Measurements from ENCODE around the gene MBTD1.
"Not testable (repeated sequence)": the region's sequence is repeated elsewhere in the genome, so short reads cannot be mapped to it uniquely, and the experiment has no call there.

MBTD1 gene

DNA sequence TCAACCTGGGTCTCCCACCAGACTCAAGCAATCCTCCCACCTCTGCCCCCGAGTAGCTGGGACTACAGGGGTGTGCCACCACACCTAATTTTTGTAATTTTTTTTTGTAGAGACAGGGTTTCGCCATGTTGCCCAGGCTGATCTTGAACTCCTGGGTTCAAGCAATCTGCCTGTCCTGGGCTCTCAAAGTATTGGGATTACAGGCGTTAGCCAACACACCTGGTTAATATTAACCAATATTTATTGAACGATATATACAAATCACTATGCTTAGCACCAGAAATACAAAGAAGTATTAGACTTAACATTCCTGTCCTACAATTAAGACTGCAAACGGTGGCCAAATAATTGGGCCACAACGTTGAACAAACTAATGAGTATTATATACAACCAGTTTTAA lies 4.2 kb downstream of the MBTD1 start:
- DNase-seq (ENCODE audit: low read depth in 2 of 2): no peak

DNA sequence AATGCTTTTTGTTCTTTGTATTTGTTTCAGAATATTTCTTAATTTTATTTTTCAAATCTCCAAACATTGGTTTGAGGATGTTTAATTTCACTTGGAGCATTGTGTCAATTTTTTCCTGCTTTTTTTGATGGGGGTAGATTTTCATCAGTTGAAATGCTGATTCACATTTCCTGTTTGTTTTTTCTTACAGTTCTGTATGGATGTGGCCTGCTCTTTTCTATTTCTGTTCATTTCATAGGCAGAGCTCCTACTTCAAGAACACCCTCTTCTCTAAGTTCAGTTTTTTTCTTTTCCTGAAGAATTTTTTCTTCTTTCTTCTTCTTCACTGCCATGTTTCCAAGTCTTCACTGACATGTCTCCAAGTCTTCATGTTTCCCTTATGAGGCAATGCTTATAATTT lies 8.8 kb downstream of the MBTD1 start:
- no peak for DNase-seq (ENCODE audit: low read depth in 2 of 2)

- DNase-seq (ENCODE audit: low read depth in 2 of 2): no peak
These were observed 9.5 kb downstream of the MBTD1 start for GRCh38 chr17:51250314-51250840.

- no peak for DNase-seq (ENCODE audit: low read depth in 2 of 2)
These were observed 14.3 kb downstream of the MBTD1 start for GRCh38 chr17:51245535-51245934.

GRCh38 chr17:51244041-51244440 lies 15.8 kb downstream of the MBTD1 start:
- no peak for DNase-seq (ENCODE audit: low read depth in 2 of 2)

- DNase-seq (ENCODE audit: low read depth in 2 of 2): no peak
These were observed 19.6 kb downstream of the MBTD1 start for GRCh38 chr17:51240275-51240674.

- DNase-seq (ENCODE audit: low read depth in 2 of 2): no peak
These were observed 21.5 kb downstream of the MBTD1 start for GRCh38 chr17:51238255-51238887.

- DNase-seq (ENCODE audit: low read depth in 2 of 2): no peak
These were observed 25.7 kb downstream of the MBTD1 start for GRCh38 chr17:51234162-51234561.

DNA sequence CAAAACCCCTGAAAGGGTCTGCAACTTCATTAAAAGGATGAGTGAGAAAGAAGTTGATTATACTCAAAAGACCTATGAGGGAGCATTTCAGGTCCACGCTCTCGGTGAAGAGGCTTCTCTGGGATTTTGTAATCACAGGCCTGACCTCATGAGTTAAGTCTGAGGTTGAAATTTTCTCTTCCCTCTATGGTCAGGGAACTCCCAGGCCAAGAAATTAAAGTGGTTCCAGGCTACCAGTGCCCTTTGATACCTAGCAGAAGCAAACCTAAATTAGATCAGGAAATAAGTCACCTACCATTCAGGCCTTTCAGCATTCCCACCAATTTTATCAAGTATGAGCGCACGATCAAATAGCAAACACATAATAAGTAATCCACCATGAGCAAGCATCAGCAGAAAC lies 27.9 kb downstream of the MBTD1 start:
- DNase-seq (ENCODE audit: low read depth in 2 of 2): no peak

DNA sequence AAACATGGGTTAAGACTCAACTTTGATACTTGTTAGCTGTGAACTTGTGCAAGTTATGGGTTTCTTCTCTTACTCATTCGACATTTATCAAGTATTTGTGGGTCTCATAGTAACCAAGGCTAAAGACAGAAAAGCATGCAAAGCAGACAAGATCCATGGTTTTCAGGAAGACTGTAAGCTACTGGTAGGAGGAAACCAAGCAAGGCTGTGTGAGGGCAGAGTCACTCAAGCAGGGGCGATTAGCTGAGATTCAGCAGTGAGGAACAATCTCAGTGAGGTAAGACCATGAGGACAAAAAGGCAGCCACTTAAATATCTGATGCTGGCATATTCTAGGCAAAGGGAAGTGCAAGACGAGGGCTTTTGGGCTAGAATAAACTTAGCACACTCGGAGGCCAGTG lies 29.5 kb downstream of the MBTD1 start:
- DNase-seq (ENCODE audit: low read depth in 2 of 2): no peak

DNA sequence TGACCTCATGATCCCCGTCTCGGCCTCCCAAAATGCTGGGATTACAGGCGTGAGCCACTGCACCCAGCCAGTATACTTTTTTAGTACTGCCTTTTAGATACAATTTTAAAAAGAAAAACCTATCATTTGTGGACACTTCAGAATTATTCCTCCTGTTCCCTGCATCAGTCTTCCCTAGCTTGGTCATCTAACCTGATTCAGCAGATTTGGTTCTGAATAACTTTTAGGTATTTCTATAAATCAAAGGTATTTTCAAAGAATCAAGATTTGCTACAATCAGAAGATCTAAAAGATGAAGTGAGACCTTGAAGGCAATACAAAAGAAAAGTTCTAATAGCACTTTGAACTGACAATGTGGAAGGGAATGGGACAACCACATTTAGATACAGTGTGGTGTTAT lies 30.0 kb downstream of the MBTD1 start:
- DNase-seq (ENCODE audit: low read depth in 2 of 2): no peak

- no peak for DNase-seq (ENCODE audit: low read depth in 2 of 2)
These were observed 31.7 kb downstream of the MBTD1 start for GRCh38 chr17:51228161-51228560.

- not testable (repeated sequence) for DNase-seq (ENCODE audit: low read depth in 2 of 2)
These were observed 34.3 kb downstream of the MBTD1 start for GRCh38 chr17:51225523-51225922.

DNA sequence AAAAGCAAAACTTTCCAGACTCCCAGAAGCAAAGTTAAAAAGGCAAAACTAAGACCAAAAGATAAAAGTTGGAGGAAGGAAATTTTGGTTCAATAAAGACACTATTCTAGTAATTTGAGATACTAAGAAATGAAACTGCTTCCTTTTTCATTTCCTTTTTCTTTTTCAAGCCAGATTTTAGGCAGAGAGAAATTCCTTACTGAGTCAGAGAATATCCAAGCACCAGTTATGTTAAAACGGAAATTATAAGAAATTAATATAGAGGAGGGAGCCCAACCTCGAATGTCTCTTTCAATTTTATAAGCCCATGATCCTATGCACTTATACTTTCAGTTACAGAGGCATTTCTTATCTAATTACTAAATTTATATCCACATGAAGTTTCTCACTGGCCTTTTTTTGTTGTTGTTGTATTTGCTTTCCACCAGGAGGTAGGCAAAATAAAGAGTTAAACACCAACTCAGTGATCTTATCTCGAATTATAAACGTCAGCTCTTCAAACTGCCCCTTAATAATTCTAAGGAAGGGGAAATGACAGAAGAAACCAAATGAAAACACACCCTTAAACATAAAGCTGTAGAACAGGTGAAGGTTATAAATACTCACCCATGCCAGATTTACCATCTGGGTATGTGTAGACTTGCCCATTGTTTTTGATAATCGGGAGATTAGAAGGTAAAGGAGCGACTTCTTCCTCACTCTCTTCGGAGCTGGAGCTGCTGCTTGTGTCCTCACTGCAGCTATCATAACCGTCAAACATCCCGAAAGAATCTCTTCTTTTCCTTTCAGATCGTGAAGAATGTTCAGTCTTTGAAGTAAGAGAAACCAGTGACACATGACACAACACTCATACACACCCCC lies 35.2 kb downstream of the MBTD1 start:
- DNase-seq (ENCODE audit: low read depth in 2 of 2): no peak

DNA sequence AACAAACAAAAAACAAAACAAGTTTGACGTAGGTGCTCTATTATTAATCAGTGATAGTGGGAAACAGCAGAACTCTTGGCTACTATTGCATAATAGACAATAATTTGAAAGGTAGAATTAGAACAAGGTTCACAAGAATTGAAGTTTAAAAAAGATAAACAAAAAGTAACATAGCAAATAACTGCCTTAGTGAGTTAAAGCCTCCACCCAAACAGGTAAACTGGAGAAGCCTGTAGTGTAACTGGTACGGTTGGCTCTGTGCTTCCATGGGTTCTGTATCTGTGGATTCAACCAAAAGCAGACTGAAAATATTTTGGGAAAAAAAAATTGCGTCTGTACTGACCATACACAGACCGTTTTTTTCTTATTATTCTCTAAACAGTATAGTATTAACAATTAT lies 38.5 kb downstream of the MBTD1 start:
- DNase-seq (ENCODE audit: low read depth in 2 of 2): no peak

GRCh38 chr17:51217946-51218345 lies 41.9 kb downstream of the MBTD1 start:
- no peak for DNase-seq (ENCODE audit: low read depth in 2 of 2)

- no peak for DNase-seq (ENCODE audit: low read depth in 2 of 2)
These were observed 44.9 kb downstream of the MBTD1 start for GRCh38 chr17:51214920-51215319.

- no peak for DNase-seq (ENCODE audit: low read depth in 2 of 2)
These were observed 56.0 kb downstream of the MBTD1 start for GRCh38 chr17:51203838-51204237.

GRCh38 chr17:51200846-51201245 lies 59.0 kb downstream of the MBTD1 start:
- DNase-seq (ENCODE audit: low read depth in 2 of 2): no peak

- no peak for DNase-seq (ENCODE audit: low read depth in 2 of 2)
These were observed 59.6 kb downstream of the MBTD1 start for GRCh38 chr17:51200295-51200694.

DNA sequence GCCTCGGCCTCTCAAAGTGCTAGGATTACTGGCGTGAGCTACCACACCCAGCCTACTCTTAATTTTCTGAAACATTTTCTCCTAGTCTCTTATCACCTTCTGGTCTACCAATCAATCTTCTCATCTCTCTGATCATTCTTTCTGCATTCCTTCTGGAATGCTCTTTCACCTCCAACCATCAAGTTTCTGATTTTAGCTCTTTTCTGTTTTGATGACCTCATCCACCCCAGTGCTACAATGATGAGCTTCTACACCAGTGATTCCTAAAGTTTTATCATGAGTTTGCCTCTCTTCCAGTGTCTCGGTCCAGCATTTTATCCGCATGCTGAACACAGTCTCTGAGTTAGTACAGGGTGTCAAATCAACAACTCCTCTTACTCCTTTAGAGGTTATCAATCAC lies 62.1 kb downstream of the MBTD1 start:
- no peak for DNase-seq (ENCODE audit: low read depth in 2 of 2)

GRCh38 chr17:51191895-51192294 lies 68.0 kb downstream of the MBTD1 start:
- no peak for DNase-seq (ENCODE audit: low read depth in 2 of 2)

DNA sequence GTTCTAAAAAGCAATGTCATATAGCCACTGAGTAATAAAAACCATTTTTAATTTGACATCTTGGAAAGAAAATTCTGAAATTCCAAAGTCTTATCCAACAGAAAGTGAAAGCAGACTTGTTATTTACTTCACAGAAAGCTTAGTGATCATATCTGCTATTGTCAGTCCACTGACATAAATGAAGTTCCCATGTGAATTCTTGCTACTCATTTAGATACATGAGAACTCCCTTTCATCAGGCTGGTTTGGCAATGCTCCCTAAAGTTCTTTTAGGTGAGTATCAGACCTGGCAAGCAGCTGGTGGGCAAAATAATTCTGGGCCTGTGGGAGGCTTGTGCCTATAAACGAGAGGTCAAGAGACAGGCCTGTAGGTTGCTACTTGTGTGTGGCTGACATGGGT lies 70.2 kb downstream of the MBTD1 start:
- no peak for DNase-seq (ENCODE audit: low read depth in 2 of 2)

Measured in activated CD4-positive, alpha-beta T cell treated with anti-CD3 and anti-CD28 coated beads for 24 hours (primary cell).